Astrocyte of the spinal cord (primary cell): Measurements from ENCODE around the gene TNIK.

Experiments
- DNase-seq: peaks from one replicate; pipeline ENCODE4 v3.0.0; 2011; ENCODE audit warnings: low read depth, low spot score
- H3K4me3 ChIP-seq: 2 replicates; pipeline ENCODE4 v1.5.1; 2011; ENCODE audit warnings: low read depth, mild to moderate bottlenecking, low read length, moderate library complexity
- CTCF ChIP-seq: IDR thresholded peaks from 2 replicates; pipeline ENCODE4 v1.5.1; 2012; ENCODE audit warnings: low read depth, mild to moderate bottlenecking, low read length, inconsistent platforms
- in situ Hi-C: cut with HindIII; loops from 2 replicates; pipeline ENCODE4 v1.10.0; 2017; ENCODE audit warnings: low sequenced_read_pairs

The TNIK gene

GRCh38 chr3:171155122-171155700 lies 305.0 kb downstream of the TNIK start:
- DNase-seq, result no peak
- in situ Hi-C loops, result no loop called here
- no peak for TF ChIP-seq CTCF
- H3K4me3 ChIP-seq, result no peak overlapping the region

DNA sequence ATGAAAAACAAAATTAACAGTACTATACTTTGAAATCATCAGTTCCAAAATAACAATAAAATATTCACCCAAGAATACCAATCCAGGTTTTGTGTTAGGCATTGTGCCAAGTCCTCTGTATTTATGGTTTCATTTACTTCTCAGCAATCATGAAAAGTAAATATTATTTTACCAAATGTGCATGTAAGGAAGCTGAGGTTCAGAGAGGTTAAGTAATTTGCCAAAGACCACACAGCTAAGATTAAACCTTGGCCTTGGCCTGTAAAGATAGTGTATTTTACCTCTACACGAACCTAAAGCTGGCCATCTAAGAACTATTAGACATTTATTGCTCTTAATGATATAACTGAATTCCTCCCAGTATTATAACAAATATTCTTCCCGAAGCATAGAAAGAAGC lies 309.3 kb downstream of the TNIK start:
- in situ Hi-C loops, result no loop called here
- no peak for TF ChIP-seq CTCF
- no peak overlapping the region for H3K4me3 ChIP-seq
- DNase-seq, result no peak

DNA sequence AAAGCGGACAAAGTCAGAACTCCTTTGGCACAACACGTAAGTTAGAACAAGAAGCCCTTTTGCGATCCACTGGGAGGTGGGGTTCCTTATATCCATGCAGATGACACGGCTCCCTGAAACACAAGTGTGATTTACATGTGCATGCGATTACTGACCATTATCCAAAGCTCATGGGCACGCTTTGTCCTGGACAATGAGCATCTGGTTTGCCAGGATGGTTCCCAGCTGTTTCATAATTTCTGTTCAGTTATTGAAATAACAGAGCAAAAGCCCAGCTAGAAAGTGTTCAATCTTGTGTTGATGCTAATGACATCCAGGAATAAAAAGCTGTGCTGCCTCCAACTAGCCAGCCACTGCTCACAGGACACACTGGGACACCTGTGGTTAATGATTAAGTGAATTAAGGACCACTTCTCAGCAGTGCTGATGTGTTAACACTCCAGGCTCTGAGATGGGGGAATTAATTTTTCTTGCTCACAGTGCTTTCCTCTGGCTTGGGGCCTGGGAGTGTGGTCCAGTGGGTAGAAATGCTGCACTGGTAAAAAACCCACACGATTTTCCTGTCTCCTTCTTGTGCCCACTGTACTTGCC lies 310.6 kb downstream of the TNIK start:
- TF ChIP-seq CTCF, result no peak
- no peak for DNase-seq
- H3K4me3 ChIP-seq, result no peak overlapping the region
- in situ Hi-C loops, result no loop called here

DNA sequence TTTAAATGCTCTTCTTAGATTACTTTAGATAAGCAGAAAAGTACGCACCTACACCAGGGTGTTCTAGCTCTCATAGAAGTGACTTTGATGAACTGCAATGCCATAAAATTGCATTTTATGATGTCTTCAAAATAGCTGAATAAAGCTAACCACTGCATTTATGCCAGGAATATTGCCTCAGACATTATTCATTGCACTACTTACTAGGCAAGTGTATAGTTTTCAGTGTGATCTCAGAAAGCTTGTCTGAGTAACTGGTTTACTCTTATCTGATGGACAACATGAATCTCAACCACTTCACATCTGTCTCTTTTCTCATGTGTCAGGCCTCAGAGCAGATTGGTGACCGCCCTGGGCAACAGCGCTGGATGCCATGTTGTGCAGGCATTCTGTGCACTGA lies 314.4 kb downstream of the TNIK start:
- no peak for DNase-seq
- no peak overlapping the region for H3K4me3 ChIP-seq
- in situ Hi-C loops, result no loop called here
- TF ChIP-seq CTCF, result no peak

DNA sequence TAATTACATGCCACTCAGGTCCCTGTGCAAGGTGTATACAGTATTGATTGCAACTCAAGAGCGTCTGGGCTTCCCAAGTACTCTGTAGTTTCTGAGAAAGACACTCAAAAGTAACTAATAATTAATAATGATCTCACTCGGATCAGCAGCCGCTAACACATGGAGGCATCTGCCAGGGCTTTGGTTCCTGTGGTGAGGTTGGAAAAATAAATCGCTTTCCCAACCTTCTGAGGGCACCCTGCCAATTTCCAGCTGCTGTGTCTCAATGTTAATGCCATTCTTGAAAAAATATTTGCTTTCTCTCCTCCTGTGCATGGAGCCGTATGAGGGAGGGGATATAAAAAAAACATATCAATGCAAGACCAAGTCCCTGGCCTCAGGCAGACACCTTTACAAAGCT lies 317.2 kb downstream of the TNIK start:
- no peak for TF ChIP-seq CTCF
- in situ Hi-C loops, result no loop called here
- no peak overlapping the region for H3K4me3 ChIP-seq
- DNase-seq, result peak; percentile 77

DNA sequence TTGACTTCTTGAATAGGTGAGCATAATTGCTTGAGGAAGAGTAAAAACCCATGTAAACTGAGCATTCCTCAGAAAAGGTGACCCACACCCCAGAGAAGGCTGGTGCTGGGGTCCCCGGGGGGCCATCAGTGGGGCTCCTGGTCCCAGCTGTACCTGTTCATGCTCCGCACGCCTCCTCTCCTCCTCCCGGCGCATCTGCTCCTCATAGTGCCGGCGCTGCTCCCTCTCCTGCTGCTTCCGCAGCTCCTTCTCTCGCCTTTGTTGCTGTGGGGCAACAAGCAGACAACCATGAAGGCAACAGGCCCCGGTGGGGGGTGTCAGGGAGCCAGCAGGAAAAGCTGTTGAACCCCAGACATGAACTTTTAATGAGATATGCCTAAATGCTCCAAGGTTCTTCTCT lies 320.0 kb downstream of the TNIK start:
- in situ Hi-C loops, result no loop called here
- DNase-seq, result no peak
- no peak overlapping the region for H3K4me3 ChIP-seq
- TF ChIP-seq CTCF, result no peak
